Thoracic aorta (tissue), 2 donors: ENCODE measurements around the gene NET1. TPM values are rescaled to one million over a fixed set of nuclear protein-coding genes. Genes with fewer than 3 reads are reported as not detected.
A peak's percentile ranks its signal among the peaks of the same experiment; 100 is the strongest.

Experiments
- ATAC-seq: fragments of 150-250 bp; one replicate; pipeline ENCODE4 v1.8.0; 2017; ENCODE audit warnings: low read depth; ENCODE audit not compliant: insufficient number of reproducible peaks, low FRiP score
- DNase-seq: peaks from one replicate; pipeline ENCODE4 v3.0.0-alpha.2; 2020; ENCODE audit warnings: low spot score
- H3K27ac ChIP-seq, 2 donors: fragments of 200-600 bp; sonication (generic); 1 replicate in 1 of 2; 2 replicates in 1 of 2; pipeline ENCODE4 v1.5.1; 2016; ENCODE audit warnings: mild to moderate bottlenecking in 2 of 2, moderate library complexity in 2 of 2
- H3K27me3 ChIP-seq: fragments of 200-600 bp; sonication (generic); replicated peaks from 2 replicates; pipeline ENCODE4 v1.6.0; 2016; ENCODE audit warnings: mild to moderate bottlenecking; ENCODE audit not compliant: insufficient read depth
- H3K36me3 ChIP-seq: fragments of 200-600 bp; sonication (generic); one replicate; pipeline ENCODE4 v1.5.1; 2016
- H3K4me1 ChIP-seq, 2 donors: fragments of 200-600 bp; sonication (generic); 1 replicate in 1 of 2; 2 replicates in 1 of 2; pipeline versions ENCODE4 v1.5.1 to v1.6.0; 2016; ENCODE audit warnings: low read depth in 2 of 2, mild to moderate bottlenecking in 1 of 2; ENCODE audit not compliant: control insufficient read depth in 1 of 2
- H3K4me3 ChIP-seq: fragments of 200-600 bp; sonication (generic); 2 replicates; pipeline ENCODE4 v1.5.1; 2016; ENCODE audit warnings: mild to moderate bottlenecking
- H3K9me3 ChIP-seq: fragments of 200-600 bp; sonication (generic); 2 replicates; pipeline ENCODE4 v1.5.1; 2016
- CTCF ChIP-seq: fragments of 200-600 bp; sonication (generic); IDR thresholded peaks from one replicate; pipeline ENCODE4 v1.5.1; 2019; ENCODE audit warnings: antibody characterized with exemption
- total RNA-seq, 2 donors: library from RNA; depleted of rRNA; stranded (reverse); fragments of >200 nt; gene quantifications; one replicate each; pipeline versions ENCODE4 v1.1.0 to v1.2.3, GENCODE V29; 2016

NET1 gene
- total RNA-seq, 2 donors from 2014 or later = 117 to 232 TPM

DNA sequence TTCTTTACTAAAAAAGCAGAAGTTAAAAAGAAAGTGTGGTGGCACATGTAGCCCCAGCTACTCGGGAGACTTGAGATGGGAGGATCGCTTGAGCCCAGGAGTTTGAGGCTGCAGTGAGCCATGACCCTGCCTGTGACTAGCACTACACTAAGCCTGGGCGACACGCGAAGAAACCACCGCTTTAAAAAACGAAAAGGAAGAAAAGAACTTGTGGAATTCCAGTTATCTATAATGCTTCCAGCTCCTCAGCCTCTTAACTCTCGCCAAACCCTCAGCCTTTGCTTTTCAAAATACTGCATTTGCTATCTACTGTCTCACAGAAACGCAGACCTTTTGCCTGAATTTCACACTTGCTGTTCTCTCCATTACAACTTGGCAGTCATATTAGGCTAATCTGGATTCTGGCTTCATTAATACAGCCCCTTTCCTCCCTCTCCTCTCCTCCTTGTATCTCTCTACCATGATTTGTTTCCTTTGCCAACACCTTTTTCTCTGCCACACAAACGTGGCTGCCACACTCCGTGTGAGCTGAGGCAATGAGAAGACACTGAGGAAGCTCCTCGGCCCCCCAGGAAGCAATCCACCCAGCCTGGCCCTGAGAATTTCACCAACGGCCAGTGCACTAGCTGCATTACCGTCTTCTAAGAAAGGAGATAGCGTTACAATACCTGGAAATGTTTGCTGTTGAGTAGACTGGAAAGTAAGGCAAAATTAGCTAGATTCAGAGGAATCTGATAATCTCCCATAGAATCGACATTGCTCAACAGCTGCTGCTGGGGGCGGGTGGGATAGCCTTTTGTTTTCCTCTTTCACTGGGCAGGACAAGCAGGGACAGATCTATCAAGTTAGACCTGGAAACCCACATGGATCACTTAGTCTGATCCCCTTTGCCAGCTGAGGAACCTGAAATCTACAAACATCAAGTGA lies 49.8 kb downstream of the NET1 start:
- Histone ChIP-seq H3K27me3 (no peaks in the 10 kb centered on the region), H3K9me3 (no peaks in the 10 kb centered on the region), H3K4me3 (no peak overlapping the region), H3K36me3 (peaks cover 23% of the 10 kb centered on the region), H3K27ac (peak overlapping the region in 1 of 2 donors; percentile 9), H3K4me1 (peaks cover 12 to 40% of the 10 kb centered on the region in 2 donors)
- DNase-seq (no peak), ATAC-seq (no peak)
- TF ChIP-seq CTCF = no peak

- DNase-seq (no peak), ATAC-seq (no peak)
- Histone ChIP-seq H3K4me3 (no peak overlapping the region), H3K36me3 (peaks cover 19% of the 10 kb centered on the region), H3K4me1 (peaks cover 12 to 45% of the 10 kb centered on the region in 2 donors), H3K9me3 (no peaks in the 10 kb centered on the region), H3K27me3 (no peaks in the 10 kb centered on the region), H3K27ac (no peak overlapping the region)
- TF ChIP-seq CTCF = no peak
Observed at GRCh38 chr10:5462841-5463293, 50.5 kb downstream of the NET1 start.

- no peak for DNase-seq
Observed at GRCh38 chr10:5464546-5464945, 52.2 kb downstream of the NET1 start.

GRCh38 chr10:5465976-5466450 lies 53.7 kb downstream of the NET1 start:
- TF ChIP-seq CTCF = no peak
- H3K9me3 ChIP-seq = no peaks in the 10 kb centered on the region
- no peak overlapping the region for H3K4me3 ChIP-seq
- H3K4me1 ChIP-seq = peaks cover 12 to 45% of the 10 kb centered on the region in 2 donors
- H3K36me3 ChIP-seq = no peaks in the 10 kb centered on the region
- peak overlapping the region; percentile 66 to 74 for H3K27ac ChIP-seq
- no peak for ATAC-seq
- DNase-seq = no peak
- no peaks in the 10 kb centered on the region for H3K27me3 ChIP-seq

More at GRCh38 chr10:5464546-5464945, 52.2 kb downstream of the NET1 start:
- Histone ChIP-seq H3K27me3 (no peaks in the 10 kb centered on the region), H3K36me3 (peaks cover 2% of the 10 kb centered on the region), H3K4me3 (no peak overlapping the region), H3K9me3 (no peaks in the 10 kb centered on the region), H3K27ac (peak overlapping the region in 1 of 2 donors; percentile 29), H3K4me1 (peaks cover 12 to 49% of the 10 kb centered on the region in 2 donors)
- TF ChIP-seq CTCF = no peak
- no peak for ATAC-seq

- Histone ChIP-seq H3K36me3 (no peaks in the 10 kb centered on the region), H3K9me3 (no peaks in the 10 kb centered on the region), H3K27ac (peak overlapping the region; percentile 66 to 74), H3K27me3 (no peaks in the 10 kb centered on the region), H3K4me3 (peak overlapping the region; percentile 10), H3K4me1 (peaks cover 12 to 39% of the 10 kb centered on the region in 2 donors)
- DNase-seq (no peak), ATAC-seq (peak; percentile 19)
- no peak for TF ChIP-seq CTCF
Observed at GRCh38 chr10:5466451-5467206, 54.3 kb downstream of the NET1 start.
